Activated T-helper 17 cell treated with anti-CD3 and anti-CD28 coated beads, Interleukin-2, amount 50 U/mL, for 72 hours (primary cell): ENCODE results near the gene ST8SIA5. TPM values are rescaled to one million over a fixed set of nuclear protein-coding genes. Genes with fewer than 3 reads are reported as not detected.

Experiments
- ATAC-seq: fragments of 150-1000 bp; cut with Tn5 transposase; replicated peaks from 2 replicates; pipeline ENCODE4 v1.10.0; 2021; ENCODE audit warnings: mild to moderate bottlenecking, moderate library complexity
- H3K27ac Mint-ChIP-seq: one replicate; pipeline ENCODE4 v1.8.0; 2022; ENCODE audit warnings: mixed read lengths
- H3K27me3 Mint-ChIP-seq: one replicate; pipeline ENCODE4 v1.8.0; 2022; ENCODE audit warnings: mixed read lengths
- H3K36me3 Mint-ChIP-seq: one replicate; pipeline ENCODE4 v1.8.0; 2022; ENCODE audit warnings: low read depth, mild to moderate bottlenecking, mixed read lengths
- H3K4me1 Mint-ChIP-seq: one replicate; pipeline ENCODE4 v1.8.0; 2022; ENCODE audit warnings: mixed read lengths
- H3K4me3 Mint-ChIP-seq: one replicate; pipeline ENCODE4 v1.8.0; 2022; ENCODE audit warnings: mild to moderate bottlenecking, mixed read lengths
- H3K9me3 Mint-ChIP-seq: one replicate; pipeline ENCODE4 v1.8.0; 2022; ENCODE audit warnings: mixed read lengths
- total RNA-seq, 2 donors: library from RNA; stranded (reverse); gene quantifications; one replicate each; pipeline ENCODE4 v1.2.3, GENCODE V29; 2022

ST8SIA5 gene
- total RNA-seq, 2 donors from 2014 or later, result 0.19 TPM; not detected in 1

DNA sequence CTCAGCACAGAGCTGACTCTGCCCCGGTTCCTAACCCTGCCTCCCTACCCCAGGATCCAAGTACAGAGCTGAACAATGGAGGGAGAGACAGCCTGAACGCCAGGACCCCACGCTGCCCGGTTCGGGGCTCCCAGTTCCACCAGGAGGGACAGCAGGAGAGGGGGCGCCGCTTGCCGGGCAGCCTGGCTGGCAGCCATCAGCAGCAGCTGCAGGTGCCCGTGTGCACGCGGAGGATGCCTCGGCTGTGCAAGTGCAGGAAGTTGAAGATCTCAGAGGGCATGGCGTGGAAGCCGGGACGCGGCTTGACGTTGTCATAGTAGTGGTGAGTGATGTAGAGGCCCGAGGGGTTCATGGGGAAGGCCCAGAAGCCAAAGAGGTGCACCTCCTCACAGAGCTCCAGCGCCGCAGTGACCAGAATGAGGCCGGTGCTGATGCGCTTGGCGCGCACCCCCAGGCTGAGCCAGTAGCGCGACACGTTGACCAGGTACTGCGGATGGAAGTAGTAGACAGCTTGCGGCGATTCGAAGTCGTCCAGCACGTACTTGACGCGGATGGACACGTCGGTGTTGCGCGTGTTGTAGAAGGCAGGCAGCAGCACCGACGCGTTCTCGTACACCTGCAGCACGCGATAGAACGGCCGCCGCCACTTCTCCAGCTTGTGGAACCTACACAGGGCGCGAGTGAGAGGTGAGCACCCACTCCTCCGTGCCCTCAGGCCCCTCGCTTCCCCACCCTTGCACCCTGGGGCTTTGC lies 76.8 kb downstream of the ST8SIA5 start:
- Mint-ChIP-seq H3K36me3 (no peaks in the 10 kb centered on the region), H3K9me3 (no peaks in the 10 kb centered on the region), H3K27me3 (peaks cover 6% of the 10 kb centered on the region), H3K4me1 (no peaks in the 10 kb centered on the region), H3K4me3 (no peak overlapping the region), H3K27ac (no peak overlapping the region)
- no peak for ATAC-seq

DNA sequence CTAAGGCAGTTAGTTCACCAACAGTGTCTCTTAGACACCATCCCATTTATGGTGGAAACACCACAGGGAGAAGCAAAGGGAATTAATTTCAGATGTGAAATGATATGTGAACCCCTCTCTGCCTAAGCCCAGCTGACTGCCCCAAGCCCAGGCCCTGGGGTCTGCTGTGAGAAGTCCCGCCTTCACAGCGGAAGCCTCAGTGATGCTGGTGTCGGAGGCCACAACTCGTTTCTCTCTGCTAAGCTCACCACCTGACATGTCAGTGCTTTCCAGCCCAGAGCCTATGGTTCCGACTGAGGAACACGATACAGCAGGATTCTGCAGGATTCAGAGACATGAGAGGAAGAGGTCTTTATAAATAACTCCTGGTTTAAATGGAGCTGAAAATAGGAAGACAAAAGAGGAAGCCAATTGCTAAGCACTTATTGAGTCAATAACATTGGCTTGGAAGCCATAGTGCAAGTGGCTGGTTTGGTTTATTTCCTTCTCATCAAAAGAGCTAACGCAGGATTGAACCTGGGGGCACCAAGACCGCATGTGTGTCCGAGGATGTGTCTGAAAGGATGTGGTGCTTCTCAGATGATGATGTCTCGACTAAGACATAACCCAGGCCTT lies 78.0 kb downstream of the ST8SIA5 start:
- H3K27me3 Mint-ChIP-seq, result peaks cover 11% of the 10 kb centered on the region
- no peak for ATAC-seq
- no peaks in the 10 kb centered on the region for H3K36me3 Mint-ChIP-seq
- no peak overlapping the region for H3K4me3 Mint-ChIP-seq
- H3K4me1 Mint-ChIP-seq, result no peaks in the 10 kb centered on the region
- no peak overlapping the region for H3K27ac Mint-ChIP-seq
- no peaks in the 10 kb centered on the region for H3K9me3 Mint-ChIP-seq

DNA sequence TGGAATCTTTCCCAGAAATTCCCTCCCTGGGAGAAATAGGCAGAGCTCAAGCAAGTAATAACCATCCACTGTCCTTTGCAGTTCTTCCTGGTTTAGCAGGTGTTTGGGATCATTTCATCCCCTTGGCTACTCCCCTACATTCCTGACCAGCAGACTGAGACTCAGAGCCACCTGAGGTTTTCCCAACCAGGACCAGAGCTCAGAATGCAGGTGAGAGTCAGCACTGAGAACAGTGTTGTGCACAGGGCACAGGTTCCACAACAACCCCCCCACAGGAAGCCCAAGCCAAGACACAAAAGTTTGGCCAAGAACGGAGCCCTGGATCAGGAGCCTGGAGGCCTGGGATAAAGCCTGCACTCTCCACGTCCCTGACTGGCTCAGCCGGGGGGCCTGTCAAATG lies 78.8 kb downstream of the ST8SIA5 start:
- Mint-ChIP-seq H3K4me3 (no peak overlapping the region), H3K36me3 (no peaks in the 10 kb centered on the region), H3K27me3 (peaks cover 11% of the 10 kb centered on the region), H3K27ac (no peak overlapping the region), H3K9me3 (no peaks in the 10 kb centered on the region), H3K4me1 (peaks cover under 1% of the 10 kb centered on the region)
- no peak for ATAC-seq

DNA sequence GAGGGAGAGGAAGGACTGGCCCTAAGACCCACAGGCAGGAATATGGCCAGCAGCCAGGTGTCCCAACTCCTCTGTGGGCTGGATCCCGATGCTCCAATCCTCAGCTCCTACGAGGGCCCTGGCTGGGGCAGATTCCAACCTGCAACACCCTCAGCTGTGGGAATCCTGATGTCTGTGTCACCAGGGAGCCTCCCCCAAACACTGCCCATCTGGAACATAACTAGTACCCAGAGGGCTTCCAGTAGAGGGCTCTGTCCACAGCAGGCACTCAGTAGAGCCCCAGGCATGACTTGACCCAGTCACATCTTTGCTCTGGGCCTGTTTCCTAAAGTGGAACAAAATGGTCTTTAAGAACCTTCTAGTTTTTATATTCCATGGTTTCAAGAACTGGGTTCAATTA lies 79.2 kb downstream of the ST8SIA5 start:
- peaks cover 4% of the 10 kb centered on the region for H3K4me1 Mint-ChIP-seq
- no peak overlapping the region for H3K4me3 Mint-ChIP-seq
- H3K27ac Mint-ChIP-seq, result no peak overlapping the region
- H3K27me3 Mint-ChIP-seq, result peaks cover 11% of the 10 kb centered on the region
- H3K36me3 Mint-ChIP-seq, result no peaks in the 10 kb centered on the region
- ATAC-seq, result no peak
- no peaks in the 10 kb centered on the region for H3K9me3 Mint-ChIP-seq

DNA sequence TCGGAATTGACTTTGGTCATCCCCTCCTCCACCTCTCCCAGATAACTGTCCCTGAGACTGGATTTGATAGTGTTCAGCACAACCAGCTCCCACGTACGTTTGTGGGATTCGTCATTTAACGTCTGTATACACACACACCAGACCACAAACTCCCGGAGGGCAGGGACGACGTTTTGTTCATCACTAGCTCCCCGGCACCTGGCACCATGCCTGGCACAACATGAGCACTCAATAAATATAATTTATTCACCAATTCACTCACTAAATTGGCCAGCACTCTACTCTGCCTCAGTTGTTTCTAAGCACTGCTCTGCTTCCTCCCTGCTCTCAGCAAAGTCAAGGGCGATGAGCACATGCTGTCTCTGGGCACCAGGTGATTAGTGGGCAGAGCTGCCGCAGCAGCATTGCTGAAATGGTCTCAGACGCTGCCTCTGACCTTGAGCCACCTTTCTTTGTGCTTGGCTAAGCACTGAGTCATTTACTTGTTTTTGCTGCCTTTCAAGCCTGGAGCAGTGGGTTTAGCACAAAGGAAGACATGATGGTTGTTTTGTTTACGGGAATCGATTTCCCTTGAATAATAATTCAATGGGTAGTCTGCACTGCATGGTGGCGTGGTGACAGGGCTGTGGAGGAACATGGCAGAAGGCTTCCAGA lies 80.5 kb downstream of the ST8SIA5 start:
- Mint-ChIP-seq H3K4me1 (peaks cover 6% of the 10 kb centered on the region), H3K9me3 (no peaks in the 10 kb centered on the region), H3K27me3 (peaks cover 8% of the 10 kb centered on the region), H3K4me3 (no peak overlapping the region), H3K27ac (no peak overlapping the region), H3K36me3 (no peaks in the 10 kb centered on the region)
- ATAC-seq, result no peak

DNA sequence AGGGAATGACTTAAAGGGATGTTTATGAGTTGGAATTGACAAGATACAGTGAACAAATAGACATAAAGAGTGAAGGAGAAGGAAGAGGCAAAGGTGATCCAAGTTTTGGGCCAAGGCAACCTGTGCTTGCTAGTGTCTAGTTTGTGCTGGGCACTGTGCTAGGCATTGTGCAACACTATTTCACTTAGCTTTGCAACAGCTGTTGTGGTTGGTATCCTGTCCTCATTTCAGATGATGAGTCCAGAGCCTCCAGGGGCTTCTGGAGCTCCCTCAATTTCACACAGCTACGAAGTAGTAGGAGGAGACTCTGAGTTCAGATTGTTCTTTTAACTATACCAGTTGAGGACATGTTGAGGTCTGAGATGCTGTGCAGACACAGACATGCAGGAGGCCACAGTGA lies 81.7 kb downstream of the ST8SIA5 start:
- Mint-ChIP-seq H3K36me3 (no peaks in the 10 kb centered on the region), H3K9me3 (no peaks in the 10 kb centered on the region), H3K4me1 (peaks cover 6% of the 10 kb centered on the region), H3K27ac (no peak overlapping the region), H3K27me3 (peaks cover 8% of the 10 kb centered on the region), H3K4me3 (no peak overlapping the region)
- ATAC-seq, result no peak

DNA sequence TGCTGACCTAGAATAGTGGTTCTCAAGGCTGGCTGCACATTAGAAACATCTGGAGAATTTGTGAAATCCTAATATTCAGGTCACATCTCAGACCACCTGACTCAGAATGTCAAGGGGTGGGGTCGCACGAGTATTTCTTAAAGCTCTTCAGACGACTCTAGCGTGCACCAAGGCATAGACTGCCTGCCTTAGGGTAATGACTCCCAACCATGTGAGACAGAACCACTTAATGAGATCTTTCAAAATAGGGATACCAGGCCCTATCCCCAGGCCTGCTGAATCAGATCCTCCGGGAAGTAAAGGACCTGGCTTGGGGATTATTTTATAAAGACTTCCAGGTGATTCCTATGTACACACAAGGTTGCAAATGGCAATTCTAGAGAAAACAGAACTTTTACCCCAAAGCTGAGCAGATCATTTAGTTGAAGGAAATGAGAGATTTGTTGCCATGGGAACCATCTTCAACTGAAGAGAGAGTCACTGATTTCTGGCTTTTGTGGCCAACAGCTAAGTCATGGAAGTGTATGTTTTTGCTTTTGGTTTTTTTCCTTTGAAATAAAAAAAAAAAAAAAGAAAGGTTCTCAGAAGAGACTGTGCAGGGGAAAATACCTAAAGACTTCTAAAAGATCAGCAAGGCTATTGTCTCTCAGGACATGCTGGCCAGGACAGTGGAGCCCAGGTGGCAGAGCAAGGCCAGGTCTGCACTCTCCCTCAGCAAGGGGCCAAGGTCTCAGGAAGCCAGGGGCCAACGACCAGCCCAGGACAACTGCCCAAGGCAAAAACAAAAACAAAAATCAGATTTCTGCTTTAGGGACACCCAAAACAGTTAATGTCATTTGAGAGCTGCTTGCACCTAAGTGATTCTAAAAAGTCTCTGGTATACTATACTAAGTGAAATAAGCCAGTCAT lies 84.5 kb downstream of the ST8SIA5 start:
- Mint-ChIP-seq H3K36me3 (no peaks in the 10 kb centered on the region), H3K27ac (peak overlapping the region; percentile 90)
- ATAC-seq, result peak; percentile 81

DNA sequence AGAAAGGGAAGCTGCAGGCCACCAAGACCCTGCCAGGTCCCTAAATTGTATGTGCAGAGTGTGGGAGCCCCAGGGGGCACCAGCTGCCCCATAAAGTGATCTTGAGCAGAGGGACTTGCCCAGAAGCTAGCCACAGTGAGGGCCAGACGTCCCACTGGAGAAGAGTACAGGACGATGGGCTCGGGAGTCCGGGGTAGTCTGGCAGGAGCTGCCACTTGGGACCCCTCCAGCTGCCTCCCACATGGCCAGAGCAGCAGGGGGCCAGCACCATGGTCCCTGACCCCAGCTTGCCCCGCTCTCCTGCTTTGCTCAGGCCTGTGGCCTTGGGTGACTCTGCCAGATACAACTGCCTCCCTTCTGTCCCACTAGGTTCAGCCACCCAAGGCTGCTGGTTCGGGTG lies 88.2 kb downstream of the ST8SIA5 start:
- Mint-ChIP-seq H3K27me3 (no peaks in the 10 kb centered on the region), H3K4me3 (no peak overlapping the region)
- ATAC-seq, result no peak

More for the DNA sequence above, 84.5 kb downstream of the ST8SIA5 start:
- Mint-ChIP-seq H3K4me1 (peaks cover 6% of the 10 kb centered on the region), H3K27me3 (peaks cover 5% of the 10 kb centered on the region), H3K9me3 (no peaks in the 10 kb centered on the region), H3K4me3 (peak overlapping the region; percentile 22)

DNA sequence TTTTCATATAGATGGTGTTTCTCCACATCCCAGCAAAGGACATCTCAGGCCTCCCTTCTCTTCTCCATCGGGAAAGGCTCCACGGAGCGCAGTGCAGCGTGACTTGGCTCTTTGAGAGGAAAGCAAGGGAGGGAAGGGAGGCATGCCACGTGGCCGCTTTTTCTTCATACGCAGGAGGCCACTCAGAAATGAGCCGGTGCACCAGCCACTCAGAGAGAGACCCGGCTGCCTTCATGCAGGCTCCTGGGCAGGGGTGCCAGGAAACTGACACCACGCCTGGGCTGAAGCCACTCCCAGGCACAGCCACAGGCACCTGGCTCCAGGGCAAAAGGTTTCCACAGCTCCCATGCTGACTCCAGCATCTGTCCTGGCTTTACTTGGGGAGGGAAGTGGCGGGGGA lies 88.7 kb downstream of the ST8SIA5 start:
- ATAC-seq, result no peak
- H3K4me1 Mint-ChIP-seq, result peaks cover 6% of the 10 kb centered on the region
- H3K36me3 Mint-ChIP-seq, result no peaks in the 10 kb centered on the region
- no peak overlapping the region for H3K27ac Mint-ChIP-seq
- H3K27me3 Mint-ChIP-seq, result no peaks in the 10 kb centered on the region
- H3K4me3 Mint-ChIP-seq, result no peak overlapping the region
- H3K9me3 Mint-ChIP-seq, result no peaks in the 10 kb centered on the region

More for the DNA sequence above, 88.2 kb downstream of the ST8SIA5 start:
- Mint-ChIP-seq H3K9me3 (no peaks in the 10 kb centered on the region), H3K27ac (no peak overlapping the region), H3K4me1 (peaks cover 6% of the 10 kb centered on the region), H3K36me3 (no peaks in the 10 kb centered on the region)

DNA sequence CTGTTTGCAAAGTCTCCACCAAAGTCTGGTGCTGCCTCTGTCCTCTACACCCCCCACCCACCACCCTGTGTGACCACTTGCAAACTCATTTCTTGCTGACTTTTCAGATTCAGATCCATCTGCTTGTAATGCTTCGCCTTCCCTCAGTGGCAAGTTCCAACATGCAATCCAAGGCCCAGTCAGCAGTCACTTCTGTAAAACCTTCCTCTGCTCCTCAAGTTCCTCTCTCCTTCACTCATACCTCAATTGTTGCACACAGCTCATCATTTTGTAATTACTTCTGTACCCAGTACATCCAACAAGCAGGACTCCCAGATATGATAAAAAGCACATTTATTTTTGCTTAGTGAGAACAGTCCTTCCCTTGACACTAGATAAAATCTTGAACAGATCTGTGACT lies 93.3 kb downstream of the ST8SIA5 start:
- no peak overlapping the region for H3K4me3 Mint-ChIP-seq
- no peaks in the 10 kb centered on the region for H3K27me3 Mint-ChIP-seq
- no peaks in the 10 kb centered on the region for H3K4me1 Mint-ChIP-seq
- ATAC-seq, result no peak
- H3K9me3 Mint-ChIP-seq, result no peaks in the 10 kb centered on the region
- no peak overlapping the region for H3K27ac Mint-ChIP-seq
- H3K36me3 Mint-ChIP-seq, result no peaks in the 10 kb centered on the region

DNA sequence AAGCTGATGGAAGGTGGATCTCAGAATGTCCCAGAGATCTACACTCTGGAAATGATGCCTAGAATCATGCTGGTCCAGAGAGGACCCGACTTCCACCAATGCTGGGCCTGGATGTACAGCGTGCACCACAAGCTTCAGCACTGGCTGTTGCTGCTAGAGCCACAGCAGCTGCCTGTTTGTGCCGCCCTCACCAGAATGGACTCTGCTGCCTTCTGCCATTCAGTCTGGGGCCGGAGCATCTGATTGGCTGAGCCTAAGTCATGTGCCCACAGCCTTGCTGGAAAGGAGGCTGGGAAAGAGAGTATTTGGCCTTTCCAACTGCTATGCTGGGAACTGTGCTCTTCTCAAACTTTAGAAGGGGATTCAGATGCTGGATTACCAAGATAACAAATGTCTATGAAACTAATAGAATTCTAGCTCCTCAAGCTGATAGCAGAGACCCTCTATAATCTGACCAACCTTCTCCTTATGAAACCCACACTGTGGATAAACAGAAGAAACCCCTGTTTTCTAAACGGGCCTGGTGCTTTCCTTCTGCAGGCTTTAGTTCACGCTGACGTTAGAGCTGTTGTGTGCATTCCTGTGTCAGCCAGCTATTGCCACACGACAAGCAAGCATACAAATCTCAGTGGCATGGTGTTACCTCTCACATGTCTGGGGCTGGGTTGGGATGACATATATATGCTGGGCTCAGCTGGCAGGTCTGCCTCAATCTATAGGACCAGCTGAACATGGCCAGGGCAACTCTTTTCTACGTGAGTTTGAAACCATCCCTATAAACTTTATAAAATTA lies 95.7 kb downstream of the ST8SIA5 start:
- H3K27ac Mint-ChIP-seq, result no peak overlapping the region
- ATAC-seq, result no peak
- H3K9me3 Mint-ChIP-seq, result no peaks in the 10 kb centered on the region
- H3K36me3 Mint-ChIP-seq, result no peaks in the 10 kb centered on the region
- no peaks in the 10 kb centered on the region for H3K27me3 Mint-ChIP-seq
- no peaks in the 10 kb centered on the region for H3K4me1 Mint-ChIP-seq
- no peak overlapping the region for H3K4me3 Mint-ChIP-seq

DNA sequence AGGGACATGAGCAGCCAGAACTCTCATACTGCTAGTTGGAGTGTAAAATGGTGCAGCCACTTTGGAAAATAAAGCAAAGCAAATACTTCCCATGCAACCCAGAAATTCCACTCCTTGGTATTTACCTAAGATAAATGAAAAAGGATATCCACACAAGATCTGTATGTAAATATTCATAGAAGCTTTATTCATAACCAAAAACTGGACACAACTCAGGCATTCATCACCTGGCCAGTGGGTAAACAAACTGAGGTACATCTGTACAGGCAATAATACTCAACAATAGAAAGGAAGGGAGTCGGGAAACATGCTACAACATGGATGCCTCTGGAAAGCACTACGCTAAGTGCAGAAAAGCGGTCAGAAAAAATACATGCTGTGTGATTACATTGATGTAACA lies 97.4 kb downstream of the ST8SIA5 start:
- Mint-ChIP-seq H3K27me3 (no peaks in the 10 kb centered on the region), H3K4me1 (no peaks in the 10 kb centered on the region), H3K36me3 (no peaks in the 10 kb centered on the region), H3K27ac (no peak overlapping the region), H3K9me3 (no peaks in the 10 kb centered on the region), H3K4me3 (no peak overlapping the region)
- ATAC-seq, result no peak

DNA sequence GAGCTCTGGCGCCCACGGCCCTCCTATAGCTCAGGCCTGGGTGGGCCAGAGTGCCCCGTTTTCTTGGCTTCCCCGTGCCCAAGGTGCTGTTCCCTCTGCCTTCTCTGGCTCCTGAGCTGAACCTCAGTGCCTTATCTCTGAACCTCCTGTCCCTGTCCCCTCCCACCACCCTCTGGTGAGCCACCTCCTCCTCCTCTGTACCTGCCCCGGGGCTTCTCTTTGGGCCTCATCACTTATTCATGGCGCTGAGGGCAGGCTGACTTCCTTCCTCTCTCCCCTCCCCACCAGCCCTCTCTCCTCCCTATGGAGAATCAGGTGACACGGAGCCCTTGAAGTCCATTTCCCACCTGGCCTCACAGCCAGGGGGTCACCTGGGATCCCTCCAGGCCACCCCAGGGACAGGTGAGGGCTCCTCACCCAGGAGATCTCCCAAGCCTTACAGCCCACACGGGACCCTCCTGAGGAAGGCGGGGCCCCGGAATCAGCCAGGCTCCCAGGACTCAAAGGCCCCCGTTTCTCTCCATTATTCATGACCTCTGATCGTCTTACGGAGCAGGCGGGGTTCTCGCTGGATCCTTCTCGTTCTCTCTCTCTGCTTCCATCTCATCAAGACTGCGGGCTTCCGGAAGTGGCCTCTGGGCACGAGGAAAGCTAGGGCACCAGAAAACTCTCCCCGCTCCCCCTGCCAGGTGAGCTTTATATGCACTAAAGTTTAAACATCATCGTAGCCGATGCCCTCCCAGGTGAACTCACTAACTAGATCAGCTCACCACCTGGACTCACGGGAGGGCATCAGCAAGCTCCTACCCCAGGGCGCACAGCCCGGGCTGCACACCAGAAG lies 99.5 kb downstream of the ST8SIA5 start, which contains the start of gene LOXHD1:
LOXHD1 (minus strand) TSS at position 106 of the 841 bp plus-strand sequence. CDS start 187 bp downstream, outside the sequence.
- H3K36me3 Mint-ChIP-seq, result no peaks in the 10 kb centered on the region
- no peak within 1 kb of the TSS for H3K27ac Mint-ChIP-seq
- H3K9me3 Mint-ChIP-seq, result no peaks in the 10 kb centered on the region
- H3K4me1 Mint-ChIP-seq, result no peaks in the 10 kb centered on the region
- H3K27me3 Mint-ChIP-seq, result no peaks in the 10 kb centered on the region
- no peak for ATAC-seq
- H3K4me3 Mint-ChIP-seq, result no peak within 1 kb of the TSS
